Activated CD4-positive, alpha-beta T cell treated with anti-CD3 and anti-CD28 coated beads for 36 hours (primary cell): ENCODE measurements around the gene HYDIN. TPM values are rescaled to one million over a fixed set of nuclear protein-coding genes. Genes with fewer than 3 reads are reported as not detected.

Experiments
- ATAC-seq: fragments of 200-7000 bp; cut with Tn5 transposase; one replicate; pipeline ENCODE4 v1.10.0; 2021; ENCODE audit warnings: mild to moderate bottlenecking, moderate library complexity
- CTCF ChIA-PET: fragments of 350-600 bp; sonication (Branson Sonifier 250); formaldehyde crosslinking; loops from one replicate; lab custom pipeline; 2021; ENCODE audit warnings: antibody characterized with exemption; lab: Charles Lee
- POLR2A ChIA-PET: fragments of 350-600 bp; sonication (Branson Sonifier 250); formaldehyde crosslinking; loops from one replicate; lab custom pipeline; 2021; ENCODE audit warnings: antibody characterized with exemption, inconsistent platforms; lab: Charles Lee
- DNase-seq: peaks from one replicate; pipeline ENCODE4 v3.0.0-alpha.2; 2020
- H3K27ac Mint-ChIP-seq: one replicate; pipeline ENCODE4 v1.8.0; 2021; ENCODE audit warnings: mixed read lengths
- H3K27me3 Mint-ChIP-seq: one replicate; pipeline ENCODE4 v1.8.0; 2021; ENCODE audit warnings: mixed read lengths
- H3K36me3 Mint-ChIP-seq: one replicate; pipeline ENCODE4 v1.8.0; 2021; ENCODE audit warnings: low read depth, mixed read lengths
- H3K4me1 Mint-ChIP-seq: one replicate; pipeline ENCODE4 v1.8.0; 2021; ENCODE audit warnings: mixed read lengths
- H3K4me3 Mint-ChIP-seq: one replicate; pipeline ENCODE4 v1.8.0; 2021; ENCODE audit warnings: mild to moderate bottlenecking, moderate library complexity, mixed read lengths
- H3K9me3 Mint-ChIP-seq: one replicate; pipeline ENCODE4 v1.8.0; 2021; ENCODE audit warnings: low read depth, mixed read lengths
- intact Hi-C, 2 experiments: fragments of 100-400 bp; cut with DNase I in 1 of 2; cut with micrococcal nuclease in 1 of 2; formaldehyde crosslinking; loops; one replicate each; pipeline versions ENCODE4 v1.14.2 to v1.15.1; 2022 to 2024; cut with DNase I, micrococcal nuclease
- total RNA-seq, 2 experiments: library from RNA; stranded (reverse); gene quantifications; one replicate each; pipeline ENCODE4 v1.2.3, GENCODE V29; 2021

The HYDIN gene
- total RNA-seq, 2 experiments from 2014 or later = 0.32 TPM; not detected in 1

DNA sequence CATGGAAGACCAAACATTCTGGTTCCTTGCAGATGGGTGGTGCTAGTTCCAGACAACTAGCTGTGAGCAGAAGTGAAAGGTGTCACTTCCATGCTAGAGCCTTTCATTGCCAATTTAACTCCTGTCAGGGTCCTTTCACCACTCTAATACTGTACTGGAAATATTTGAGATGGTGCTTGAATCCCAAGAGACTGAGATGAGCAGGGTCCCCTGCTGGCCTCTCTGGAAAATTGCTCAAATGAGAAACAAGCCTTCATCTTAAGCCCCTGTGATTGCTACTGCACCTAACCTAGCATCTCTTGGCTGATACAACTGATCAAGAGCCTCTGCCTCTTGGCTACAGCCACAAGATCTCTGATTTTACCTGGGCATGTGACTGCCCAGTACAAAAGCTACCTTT lies 422.2 kb downstream of the HYDIN start:
- intact Hi-C loops = loop anchor here (10.0 kb wide), 3 partner anchors 374 to 1196 kb away; partner anchors contain the start of genes CMTR2 (in 1 of the 2), DHODH (in 1 of the 2), PKD1L3 (in 1 of the 2) and ST3GAL2 (in 1 of the 2)
- ChIA-PET POLR2A (no interaction called here), CTCF (no interaction called here)
- H3K27me3 Mint-ChIP-seq = peaks cover 14% of the 10 kb centered on the region
- peaks cover 7% of the 10 kb centered on the region for H3K4me1 Mint-ChIP-seq
- H3K4me3 Mint-ChIP-seq = no peak overlapping the region
- H3K27ac Mint-ChIP-seq = no peak overlapping the region
- no peak for DNase-seq
- ATAC-seq = no peak
- no peaks in the 10 kb centered on the region for H3K36me3 Mint-ChIP-seq
- peaks cover 5% of the 10 kb centered on the region for H3K9me3 Mint-ChIP-seq

DNA sequence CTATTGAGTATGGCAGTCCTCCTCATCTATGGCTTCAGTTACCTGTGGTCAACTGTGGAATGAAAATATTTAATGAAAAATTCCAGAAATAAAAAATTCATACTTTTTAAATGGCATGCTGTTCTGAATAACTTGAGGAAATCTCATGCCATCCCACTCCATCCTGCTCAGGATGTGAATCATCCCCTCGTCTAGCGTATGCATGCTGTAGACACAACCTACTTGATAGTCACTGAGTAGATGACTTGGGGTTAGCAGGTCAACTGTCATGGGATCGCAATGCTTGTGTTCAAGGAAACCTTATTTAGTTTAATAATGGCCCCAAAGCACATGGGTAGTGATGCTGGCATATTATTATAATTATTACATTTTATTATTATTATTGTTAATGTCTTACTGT lies 424.7 kb downstream of the HYDIN start:
- ATAC-seq (no peak), DNase-seq (no peak)
- Mint-ChIP-seq H3K27ac (no peak overlapping the region), H3K9me3 (peaks cover 5% of the 10 kb centered on the region), H3K36me3 (no peaks in the 10 kb centered on the region), H3K4me3 (no peak overlapping the region), H3K27me3 (peaks cover 14% of the 10 kb centered on the region), H3K4me1 (peaks cover 15% of the 10 kb centered on the region)
- ChIA-PET POLR2A (no interaction called here), CTCF (no interaction called here)
- intact Hi-C loops = loop anchor here (10.0 kb wide), 3 partner anchors 371 to 1199 kb away; partner anchors contain the start of genes CMTR2 (in 1 of the 2), DHODH (in 1 of the 2), PKD1L3 (in 1 of the 2) and ST3GAL2 (in 1 of the 2)

DNA sequence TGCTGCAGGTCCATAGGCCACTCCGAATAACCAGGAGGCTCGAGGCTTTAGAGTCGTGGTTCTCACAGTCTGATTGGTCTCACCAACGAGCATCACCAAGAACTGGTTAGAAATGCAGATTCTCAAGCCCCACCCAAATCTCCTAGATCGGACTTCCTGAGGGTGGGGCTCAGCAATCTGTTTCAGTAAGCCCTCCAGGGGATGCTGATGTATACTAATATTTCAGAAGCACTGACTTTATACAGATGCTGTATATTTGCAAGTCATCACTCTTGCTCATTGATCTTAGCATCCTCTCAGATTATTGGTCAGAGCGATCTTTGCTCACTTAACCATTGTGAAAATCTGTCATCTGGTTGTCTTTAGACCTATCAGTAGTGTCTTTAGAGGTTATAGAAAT lies 425.1 kb downstream of the HYDIN start:
- H3K4me1 Mint-ChIP-seq = peaks cover 18% of the 10 kb centered on the region
- no peak overlapping the region for H3K4me3 Mint-ChIP-seq
- no peak overlapping the region for H3K27ac Mint-ChIP-seq
- H3K36me3 Mint-ChIP-seq = no peaks in the 10 kb centered on the region
- peak; percentile 9 for ATAC-seq
- H3K27me3 Mint-ChIP-seq = peaks cover 14% of the 10 kb centered on the region
- ChIA-PET POLR2A (no interaction called here), CTCF (no interaction called here)
- no peak for DNase-seq
- peaks cover 5% of the 10 kb centered on the region for H3K9me3 Mint-ChIP-seq
- intact Hi-C loops = loop anchor here (10.0 kb wide), 3 partner anchors 371 to 1199 kb away; partner anchors contain the start of genes CMTR2 (in 1 of the 2), DHODH (in 1 of the 2), PKD1L3 (in 1 of the 2) and ST3GAL2 (in 1 of the 2)

DNA sequence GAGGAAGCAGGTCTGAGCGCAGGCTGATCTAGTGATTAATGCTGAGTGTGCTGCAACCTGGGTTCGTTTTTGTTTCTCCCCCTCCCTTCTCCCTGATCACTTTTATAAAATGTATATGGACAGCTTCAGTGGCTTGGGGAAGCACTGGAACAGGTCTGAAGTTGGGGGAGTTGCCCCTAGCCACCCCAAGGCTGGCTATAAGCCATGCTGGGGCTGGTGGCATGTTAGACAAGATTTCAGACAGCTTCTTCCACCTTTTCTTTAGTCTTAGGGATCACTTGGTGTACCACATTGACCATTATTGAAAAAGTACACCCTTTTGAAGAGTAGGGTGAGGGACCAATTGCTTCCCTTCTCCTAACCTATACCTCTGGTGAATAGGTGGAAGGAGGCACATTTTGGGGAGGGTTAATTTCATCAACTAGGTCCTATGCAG lies 425.8 kb downstream of the HYDIN start:
- intact Hi-C loops = loop anchor here (5.0 to 10.0 kb wide), 6 partner anchors 370 to 1288 kb away; partner anchors contain the start of genes DHX38 (in 2 of the 2), TXNL4B (in 2 of the 2), AARS1 (in 1 of the 2) and CMTR2 (in 1 of the 2)
- ChIA-PET POLR2A (no interaction called here), CTCF (interaction anchor here (0.6 kb wide), 1 partner anchor 189 kb away, joined by 3 read pairs; no protein-coding TSS in a partner anchor)
- Mint-ChIP-seq H3K4me3 (no peak overlapping the region), H3K27me3 (peaks cover 11% of the 10 kb centered on the region), H3K9me3 (peaks cover 5% of the 10 kb centered on the region), H3K36me3 (no peaks in the 10 kb centered on the region), H3K4me1 (peaks cover 24% of the 10 kb centered on the region), H3K27ac (no peak overlapping the region)
- no peak for ATAC-seq
- no peak for DNase-seq

DNA sequence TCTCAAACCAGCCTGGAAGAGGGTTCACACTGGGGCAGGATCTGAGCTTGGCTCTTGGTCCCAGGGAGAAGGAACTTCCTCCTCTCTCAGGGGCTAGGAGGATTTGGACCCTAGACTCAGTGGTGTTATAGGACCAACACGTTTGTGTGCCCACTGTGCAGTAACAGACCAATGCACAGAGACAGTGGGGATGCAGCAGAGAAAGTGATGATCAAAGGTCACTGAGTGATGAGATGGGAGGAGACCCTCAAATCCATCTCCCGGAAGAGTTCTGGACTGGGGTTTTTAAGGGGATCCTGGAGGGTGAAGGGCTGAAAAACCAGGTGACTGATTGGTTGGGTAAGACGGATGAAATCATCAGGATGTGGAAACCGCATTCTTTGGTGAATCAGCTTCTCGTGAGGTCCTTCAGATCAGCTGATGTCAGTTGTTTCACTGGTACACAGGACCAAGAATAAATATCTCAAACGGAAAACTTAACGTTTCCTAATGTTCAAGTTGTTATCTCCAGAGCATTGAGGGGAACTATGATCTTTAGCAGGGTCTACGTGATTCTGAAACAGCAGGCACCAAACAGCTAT lies 426.3 kb downstream of the HYDIN start:
- intact Hi-C loops = loop anchor here (5.0 to 10.0 kb wide), 6 partner anchors 369 to 1288 kb away; partner anchors contain the start of genes DHX38 (in 2 of the 2), TXNL4B (in 2 of the 2), AARS1 (in 1 of the 2) and CMTR2 (in 1 of the 2)
- ATAC-seq (no peak), DNase-seq (no peak)
- peaks cover 28% of the 10 kb centered on the region for H3K4me1 Mint-ChIP-seq
- no peak overlapping the region for H3K27ac Mint-ChIP-seq
- peaks cover 7% of the 10 kb centered on the region for H3K27me3 Mint-ChIP-seq
- no peak overlapping the region for H3K4me3 Mint-ChIP-seq
- peaks cover 2% of the 10 kb centered on the region for H3K36me3 Mint-ChIP-seq
- ChIA-PET CTCF (interaction anchor here (0.6 kb wide), 1 partner anchor 189 kb away, joined by 3 read pairs; no protein-coding TSS in a partner anchor), POLR2A (no interaction called here)
- H3K9me3 Mint-ChIP-seq = peaks cover 5% of the 10 kb centered on the region

DNA sequence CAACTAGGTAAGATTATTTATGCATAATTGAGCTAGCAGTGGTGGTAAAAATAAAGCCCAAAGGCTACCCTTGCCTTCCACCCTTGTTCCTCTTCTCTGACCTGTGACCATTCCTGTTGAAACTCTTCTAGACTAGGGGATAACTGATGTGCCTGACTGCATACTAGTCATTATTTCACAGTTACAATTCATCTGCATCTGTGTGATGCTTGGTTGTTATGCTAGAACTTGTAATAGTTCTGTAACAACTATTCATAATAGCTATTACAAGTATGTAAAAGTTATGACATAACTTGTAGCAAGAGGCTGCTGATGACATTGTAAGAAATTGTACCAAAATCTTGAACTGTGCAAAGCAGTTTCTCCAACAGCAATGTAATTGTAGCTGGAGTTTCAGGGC lies 427.2 kb downstream of the HYDIN start:
- POLR2A ChIA-PET = no interaction called here
- no peak for ATAC-seq
- peaks cover 6% of the 10 kb centered on the region for H3K27me3 Mint-ChIP-seq
- H3K36me3 Mint-ChIP-seq = peaks cover 4% of the 10 kb centered on the region
- H3K27ac Mint-ChIP-seq = no peak overlapping the region
- peaks cover 5% of the 10 kb centered on the region for H3K9me3 Mint-ChIP-seq
- H3K4me1 Mint-ChIP-seq = peaks cover 31% of the 10 kb centered on the region
- intact Hi-C loops = loop anchor here (1.0 to 10.0 kb wide), 7 partner anchors 12 to 1289 kb away; partner anchors contain the start of genes DHX38 (in 2 of the 2), TXNL4B (in 2 of the 2), AARS1 (in 1 of the 2) and CMTR2 (in 1 of the 2)
- H3K4me3 Mint-ChIP-seq = no peak overlapping the region
- CTCF ChIA-PET = no interaction called here
- DNase-seq = no peak

DNA sequence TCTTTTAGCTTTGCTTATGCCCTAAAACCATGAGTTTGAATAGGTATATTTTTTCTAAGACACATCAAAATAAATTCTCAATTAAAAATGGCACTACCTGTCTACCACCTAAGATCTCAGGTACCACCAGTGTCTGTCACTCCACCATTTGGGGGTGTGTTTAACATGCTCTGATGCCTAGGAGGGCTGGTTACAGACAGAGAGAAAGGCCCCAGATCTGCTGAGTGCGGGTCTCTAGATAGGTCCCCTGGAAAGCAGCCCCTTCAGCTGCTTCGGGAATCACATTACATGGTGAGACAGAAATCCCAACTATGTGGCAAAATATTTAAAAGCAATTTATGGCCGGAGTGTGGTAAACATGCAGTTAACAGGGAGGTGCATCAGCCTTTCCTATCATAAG lies 428.9 kb downstream of the HYDIN start:
- Mint-ChIP-seq H3K27me3 (peaks cover under 1% of the 10 kb centered on the region), H3K4me3 (peak overlapping the region; percentile 90), H3K4me1 (peaks cover 31% of the 10 kb centered on the region), H3K36me3 (peaks cover 9% of the 10 kb centered on the region), H3K9me3 (peaks cover 5% of the 10 kb centered on the region), H3K27ac (peak overlapping the region; percentile 42)
- intact Hi-C loops = loop anchor here (1.0 to 10.0 kb wide), 15 partner anchors 55 to 1291 kb away; partner anchors contain the start of genes CMTR2 (in 2 of the 2), DHX38 (in 2 of the 2), TXNL4B (in 2 of the 2) and AARS1 (in 1 of the 2)
- ChIA-PET POLR2A (interaction anchor here (2.0 kb wide), 1 partner anchor 64 kb away, joined by 8 read pairs; no protein-coding TSS in a partner anchor), CTCF (interaction anchor here (0.5 kb wide), 1 partner anchor 942 kb away, joined by 3 read pairs; no protein-coding TSS in a partner anchor)
- DNase-seq (no peak), ATAC-seq (no peak)

DNA sequence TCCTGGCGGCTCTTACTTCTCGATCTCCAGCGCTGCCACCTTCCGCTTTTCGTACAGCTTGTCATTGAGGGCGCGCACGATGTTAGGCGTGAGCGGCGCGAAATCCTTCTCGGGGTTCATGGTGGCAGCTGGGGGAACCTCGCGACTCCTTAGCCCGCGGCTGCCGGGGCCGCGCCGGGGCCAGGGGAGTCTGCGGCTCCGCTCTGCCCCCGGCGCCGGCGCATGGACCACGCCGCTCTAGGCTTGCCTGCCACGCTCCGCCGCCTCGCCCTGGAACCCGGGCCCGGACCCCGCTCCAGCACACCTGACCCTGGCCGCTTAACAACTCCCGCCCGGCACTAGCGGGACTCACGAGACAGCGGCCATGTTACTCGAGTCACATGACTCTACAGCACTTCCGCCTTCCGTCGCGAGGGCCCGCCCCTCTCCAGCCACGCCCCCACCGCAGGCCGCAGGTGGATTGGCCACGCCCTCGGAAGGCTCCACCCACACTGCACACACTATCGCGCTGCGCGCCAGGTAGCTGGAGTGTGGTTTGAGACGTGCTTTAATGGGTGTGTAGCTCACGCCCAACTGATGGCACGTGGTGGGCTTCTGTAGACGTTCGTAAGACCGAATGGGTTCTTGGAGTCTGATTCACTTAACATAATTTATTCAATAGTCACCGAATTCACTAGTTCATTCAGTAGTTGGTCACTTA lies 429.6 kb downstream of the HYDIN start, which contains the start of gene VAC14:
TSS of gene VAC14 (minus strand) at position 378 of the 700 bp plus-strand sequence. CDS start at position 120, 258 bp downstream.
- peaks cover 31% of the 10 kb centered on the region for H3K4me1 Mint-ChIP-seq
- peak; percentile 98 for DNase-seq
- no peaks in the 10 kb centered on the region for H3K27me3 Mint-ChIP-seq
- H3K36me3 Mint-ChIP-seq = peaks cover 9% of the 10 kb centered on the region
- intact Hi-C loops = loop anchor here (1.0 to 10.0 kb wide), 15 partner anchors 54 to 1291 kb away; partner anchors contain the start of genes CMTR2 (in 2 of the 2), DHX38 (in 2 of the 2), TXNL4B (in 2 of the 2) and AARS1 (in 1 of the 2)
- peak within 1 kb of the TSS; percentile 83 for H3K27ac Mint-ChIP-seq
- POLR2A ChIA-PET = interaction anchor here (2.0 kb wide), 1 partner anchor 63 kb away, joined by 8 read pairs; no protein-coding TSS in a partner anchor
- CTCF ChIA-PET = interaction anchor here (0.5 kb wide), 1 partner anchor 943 kb away, joined by 3 read pairs; no protein-coding TSS in a partner anchor
- peaks cover 5% of the 10 kb centered on the region for H3K9me3 Mint-ChIP-seq
- peak; percentile 95 for ATAC-seq
- H3K4me3 Mint-ChIP-seq = peak within 1 kb of the TSS; percentile 90

DNA sequence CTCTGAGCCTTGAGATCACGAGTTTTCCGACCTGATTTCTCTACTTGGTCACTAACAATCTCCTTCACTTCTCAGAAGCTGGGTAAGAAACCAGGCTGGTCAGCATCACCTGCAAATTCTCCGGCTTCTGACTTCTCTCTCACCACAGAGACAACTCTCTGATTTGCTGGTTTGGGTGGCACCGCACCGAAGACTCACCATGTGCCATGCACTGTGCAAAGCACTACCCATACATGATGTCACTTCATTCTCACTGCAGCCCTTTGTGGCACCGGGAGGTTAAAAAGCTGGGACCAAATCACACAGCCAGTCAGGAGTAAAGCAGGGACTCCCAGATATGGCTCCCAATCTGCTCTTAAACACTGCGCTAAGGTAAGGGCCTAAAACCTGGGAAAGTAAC lies 430.2 kb downstream of the HYDIN start:
- intact Hi-C loops = loop anchor here (2.0 to 10.0 kb wide), 10 partner anchors 54 to 1292 kb away; partner anchors contain the start of genes DHX38 (in 2 of the 2), TXNL4B (in 2 of the 2), AARS1 (in 1 of the 2) and CMTR2 (in 1 of the 2)
- Mint-ChIP-seq H3K36me3 (peaks cover 9% of the 10 kb centered on the region), H3K4me3 (peak overlapping the region; percentile 90), H3K4me1 (peaks cover 31% of the 10 kb centered on the region), H3K27me3 (no peaks in the 10 kb centered on the region), H3K9me3 (peaks cover 5% of the 10 kb centered on the region), H3K27ac (peak overlapping the region; percentile 83)
- DNase-seq = peak; percentile 31
- no peak for ATAC-seq
- POLR2A ChIA-PET = interaction anchor here (2.0 kb wide), 1 partner anchor 62 kb away, joined by 8 read pairs; no protein-coding TSS in a partner anchor
- CTCF ChIA-PET = no interaction called here

DNA sequence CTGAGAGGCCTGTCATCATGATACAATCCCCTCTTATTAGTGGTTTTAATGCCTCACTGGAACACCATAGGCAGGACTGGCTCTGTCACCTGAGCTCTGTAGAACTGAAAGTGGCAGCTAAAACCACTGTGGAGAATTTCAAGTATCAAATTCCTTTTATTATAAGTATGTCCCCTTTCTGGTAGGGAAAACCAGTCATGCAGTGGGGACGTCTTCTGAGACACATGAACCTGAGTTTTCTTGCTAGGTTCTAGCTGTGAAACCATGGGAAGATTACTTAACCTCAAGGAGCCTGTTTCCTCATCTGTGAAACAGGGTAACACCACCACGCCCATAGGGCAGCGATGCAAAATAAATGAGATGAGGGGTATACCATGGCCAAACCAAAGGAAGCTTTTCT lies 434.2 kb downstream of the HYDIN start:
- no peaks in the 10 kb centered on the region for H3K9me3 Mint-ChIP-seq
- ChIA-PET POLR2A (no interaction called here), CTCF (interaction anchor here (1.0 kb wide), 1 partner anchor 12 kb away, joined by 3 read pairs; no protein-coding TSS in a partner anchor)
- H3K27ac Mint-ChIP-seq = no peak overlapping the region
- no peak for DNase-seq
- intact Hi-C loops = no loop called here
- H3K4me3 Mint-ChIP-seq = no peak overlapping the region
- peaks cover 9% of the 10 kb centered on the region for H3K36me3 Mint-ChIP-seq
- no peaks in the 10 kb centered on the region for H3K27me3 Mint-ChIP-seq
- ATAC-seq = no peak
- peaks cover 18% of the 10 kb centered on the region for H3K4me1 Mint-ChIP-seq
